HepG2 (cell line): Measurements from ENCODE around the gene DLAT. TPM values are rescaled to one million over a fixed set of nuclear protein-coding genes. Genes with fewer than 3 reads are reported as not detected.

Experiments
- BORCS8-MEF2B ChIP-seq: sonication (generic); formaldehyde crosslinking; IDR thresholded peaks from 2 replicates; pipeline ENCODE4 v1.8.0; 2022; ENCODE audit warnings: mild to moderate bottlenecking, missing genetic modification reagents
- CCDC6 ChIP-seq: sonication (generic); formaldehyde crosslinking; IDR thresholded peaks from 2 replicates; pipeline ENCODE4 v1.8.1; 2022; ENCODE audit warnings: mild to moderate bottlenecking, missing genetic modification reagents, moderate library complexity
- ELF4 ChIP-seq: sonication (generic); formaldehyde crosslinking; IDR thresholded peaks from 2 replicates; pipeline ENCODE4 v1.5.0; 2020; ENCODE audit warnings: missing genetic modification reagents, mild to moderate bottlenecking, moderate library complexity, borderline replicate concordance
- FOXA1 ChIP-seq, 2 experiments: fragments of 450-650 bp in 1 of 2; sonication (generic) in 1 of 2; formaldehyde crosslinking in 1 of 2; IDR thresholded peaks; 2 replicates each; pipeline versions ENCODE4 v1.4.0 to v1.6.1; 2016 to 2020; ENCODE audit warnings: missing genetic modification reagents in 1 of 2
- HNRNPUL1 ChIP-seq: fragments of 200-400 bp; formaldehyde crosslinking; IDR thresholded peaks from 2 replicates; pipeline ENCODE4 v1.6.1; 2017; ENCODE audit warnings: low read depth, mild to moderate bottlenecking, low read length, moderate library complexity
- KDM2A ChIP-seq: sonication (generic); formaldehyde crosslinking; IDR thresholded peaks from 2 replicates; pipeline ENCODE4 v1.4.0; 2020; ENCODE audit warnings: low read depth, missing genetic modification reagents, borderline replicate concordance
- LCORL ChIP-seq, 2 experiments: fragments of 450-650 bp in 1 of 2; sonication (generic) in 1 of 2; formaldehyde crosslinking in 1 of 2; IDR thresholded peaks; 2 replicates each; pipeline versions ENCODE4 v1.5.0 to v1.6.1; 2017 to 2020; ENCODE audit warnings: antibody characterized with exemption in 1 of 2, missing genetic modification reagents in 1 of 2
- MTF2 ChIP-seq: sonication (generic); formaldehyde crosslinking; IDR thresholded peaks from 2 replicates; pipeline ENCODE4 v1.5.0; 2020; ENCODE audit warnings: missing genetic modification reagents, borderline replicate concordance
- RFXAP ChIP-seq: sonication (generic); formaldehyde crosslinking; IDR thresholded peaks from 2 replicates; pipeline ENCODE4 v1.4.0; 2020; ENCODE audit warnings: missing genetic modification reagents, borderline replicate concordance
- SATB2 ChIP-seq: sonication (generic); formaldehyde crosslinking; IDR thresholded peaks from 2 replicates; pipeline ENCODE4 v1.5.0; 2020; ENCODE audit warnings: missing genetic modification reagents
- ZBTB3 ChIP-seq: sonication (generic); formaldehyde crosslinking; IDR thresholded peaks from 2 replicates; pipeline ENCODE4 v1.4.0; 2020; ENCODE audit warnings: low read depth, mild to moderate bottlenecking, moderate library complexity, missing genetic modification reagents, borderline replicate concordance
- ZNF136 ChIP-seq: sonication (generic); formaldehyde crosslinking; IDR thresholded peaks from 2 replicates; pipeline ENCODE4 v1.8.1; 2022; ENCODE audit warnings: low read depth, mild to moderate bottlenecking, moderate library complexity, missing genetic modification reagents
- ZNF180 ChIP-seq: sonication (generic); formaldehyde crosslinking; IDR thresholded peaks from 2 replicates; pipeline ENCODE4 v1.4.0; 2020; ENCODE audit warnings: low read depth, missing genetic modification reagents, borderline replicate concordance
- ZNF224 ChIP-seq: sonication (generic); formaldehyde crosslinking; IDR thresholded peaks from 2 replicates; pipeline ENCODE4 v1.5.0; 2020; ENCODE audit warnings: mild to moderate bottlenecking, missing genetic modification reagents
- ZNF263 ChIP-seq: sonication (generic); formaldehyde crosslinking; IDR thresholded peaks from 2 replicates; pipeline ENCODE4 v1.4.0; 2020; ENCODE audit warnings: missing genetic modification reagents
- ZNF431 ChIP-seq: sonication (generic); formaldehyde crosslinking; IDR thresholded peaks from 2 replicates; pipeline ENCODE4 v1.9.0; 2022; ENCODE audit warnings: missing genetic modification reagents, low read depth, mild to moderate bottlenecking, borderline replicate concordance
- ZNF468 ChIP-seq: sonication (generic); formaldehyde crosslinking; IDR thresholded peaks from 2 replicates; pipeline ENCODE4 v1.8.0; 2022; ENCODE audit warnings: mild to moderate bottlenecking, moderate library complexity, missing genetic modification reagents
- ZNF562 ChIP-seq: sonication (generic); formaldehyde crosslinking; IDR thresholded peaks from 2 replicates; pipeline ENCODE4 v1.8.0; 2022; ENCODE audit warnings: missing genetic modification reagents, borderline replicate concordance
- ZNF616 ChIP-seq: sonication (generic); formaldehyde crosslinking; IDR thresholded peaks from 2 replicates; pipeline ENCODE4 v1.5.0; 2020; ENCODE audit warnings: low read depth, mild to moderate bottlenecking, missing genetic modification reagents
- ZNF766 ChIP-seq: sonication (generic); formaldehyde crosslinking; IDR thresholded peaks from 2 replicates; pipeline ENCODE4 v1.5.0; 2020; ENCODE audit warnings: missing genetic modification reagents, borderline replicate concordance
- ZNF776 ChIP-seq: sonication (generic); formaldehyde crosslinking; IDR thresholded peaks from 2 replicates; pipeline ENCODE4 v1.4.0; 2020; ENCODE audit warnings: mild to moderate bottlenecking, missing genetic modification reagents
- ZSCAN25 ChIP-seq: sonication (generic); formaldehyde crosslinking; IDR thresholded peaks from 2 replicates; pipeline ENCODE4 v1.8.0; 2022; ENCODE audit warnings: mild to moderate bottlenecking, missing genetic modification reagents
- polyA plus RNA-seq, 8 experiments: library from polyadenylated mRNA; depleted of rRNA in 3 of 8; stranded (reverse) in 7 of 8; unstranded in 1 of 8; fragments of >200 nt; fragmentation: Illumina TruSeq in 4 of 8; extraction: Trizol in 4 of 8; gene quantifications; 2 replicates each; pipeline versions ENCODE4 v1.2.1 to v1.2.3, GENCODE V29; 2011 to 2016; ENCODE audit warnings: low read depth in 4 of 8, missing spikeins in 1 of 8, mixed read lengths in 1 of 8; ENCODE audit not compliant: insufficient read depth in 1 of 8
- total RNA-seq, 5 experiments: library from RNA; depleted of rRNA; stranded (reverse); fragments of >200 nt; fragmentation: Illumina TruSeq; extraction: Trizol; gene quantifications; 2 replicates each; pipeline ENCODE4 v1.2.3, GENCODE V29; 2016; ENCODE audit warnings: low read depth in 1 of 5
- TF ChIP-seq, protein P1 (sequence below): fragments of 450-650 bp; IDR thresholded peaks from 2 replicates; pipeline ENCODE4 v1.6.1; 2017; ENCODE audit warnings: mild to moderate bottlenecking
- TF ChIP-seq, protein P2 (sequence below): sonication (generic); formaldehyde crosslinking; IDR thresholded peaks from 2 replicates; pipeline ENCODE4 v1.5.1; 2020; ENCODE audit warnings: missing genetic modification reagents, mild to moderate bottlenecking, borderline replicate concordance

Gene DLAT
- total and polyA plus RNA-seq, 2 of the 13 experiments (the other 11 are each of a cell fraction or from before 2014, with no cell fraction given) = 26.4 to 62.2 TPM

DNA sequence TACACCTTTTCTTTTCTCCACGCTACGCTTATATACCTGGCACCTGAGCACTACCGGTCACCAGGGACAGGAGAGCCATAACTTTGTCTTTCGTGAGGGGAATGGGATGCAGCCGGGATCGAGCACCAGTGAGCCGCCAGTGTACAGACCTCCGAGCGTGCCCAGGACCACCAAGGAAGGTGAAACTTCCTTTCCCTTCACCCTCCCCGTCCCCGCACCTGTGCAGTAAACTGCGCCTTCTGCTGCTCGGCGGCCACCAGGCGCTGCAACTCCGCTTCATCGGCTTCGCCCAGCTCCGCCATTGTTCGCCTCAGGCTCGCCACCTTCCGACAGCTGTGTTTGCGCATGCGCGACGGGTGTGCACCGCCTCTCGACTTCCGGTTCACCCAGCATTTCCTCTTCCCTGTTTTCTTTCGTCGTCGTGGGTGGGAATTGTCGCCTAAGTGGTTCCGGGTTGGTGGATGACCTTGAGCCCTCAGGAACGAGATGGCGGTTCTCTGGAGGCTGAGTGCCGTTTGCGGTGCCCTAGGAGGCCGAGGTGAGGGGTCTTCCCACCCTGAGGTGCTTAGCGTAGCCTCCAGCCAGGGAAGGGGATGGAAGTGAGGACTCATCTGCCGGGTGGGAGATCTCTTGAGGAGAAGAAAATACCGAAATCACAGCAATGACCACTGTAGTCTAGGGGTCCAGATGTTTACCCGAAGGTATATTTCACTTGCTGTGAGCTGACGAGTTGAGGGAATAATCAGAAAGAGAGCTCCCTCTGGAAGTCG, 61.4 kb downstream of the DLAT start, which contains the start of the genes SDHD and TIMM8B (continued):
- TF ChIP-seq BORCS8-MEF2B (CRISPR knock-in tag) = 0 out of 2 replicates have a peak, but pooled peaks have one; percentile 63
- peak; percentile 62; the same call in 1 of the 2 replicates for TF ChIP-seq ZNF616 (CRISPR knock-in tag)
- peak; percentile 48; the same call in 1 of the 2 replicates for TF ChIP-seq ZSCAN25
- peak; percentile 98 for TF ChIP-seq KDM2A
- no peak for TF ChIP-seq ZNF431
- no peak for TF ChIP-seq ZNF180 (CRISPR knock-in tag)
- peak; percentile 63; the same call in 1 of the 2 replicates for TF ChIP-seq ZNF224 (CRISPR knock-in tag)
- no peak for TF ChIP-seq MTF2 (CRISPR knock-in tag)
- TF ChIP-seq ZNF136 (CRISPR knock-in tag) = peak; percentile 66; the same call in 1 of the 2 replicates
- TF ChIP-seq ZNF776 = peak; percentile 54; the same call in 1 of the 2 replicates
- no peak for TF ChIP-seq LCORL (IDR thresholded peaks at IDR 0.05)
- 0 out of 2 replicates have a peak, but pooled peaks have one; percentile 44 for TF ChIP-seq LCORL (CRISPR knock-in tag; IDR thresholded peaks at IDR 0.05)
- TF ChIP-seq ZNF468 (CRISPR knock-in tag) = 0 out of 2 replicates have a peak, but pooled peaks have one; percentile 46
- TF ChIP-seq HNRNPUL1 = no peak
- no peak for TF ChIP-seq FOXA1 (IDR thresholded peaks at IDR 0.05)
- peak; percentile 74; the same call in 1 of the 2 replicates for TF ChIP-seq FOXA1 (CRISPR knock-in tag; IDR thresholded peaks at IDR 0.05)
- 0 out of 2 replicates have a peak, but pooled peaks have one; percentile 39 for TF ChIP-seq ZNF766 (CRISPR knock-in tag)
- TF ChIP-seq, protein P1, sequence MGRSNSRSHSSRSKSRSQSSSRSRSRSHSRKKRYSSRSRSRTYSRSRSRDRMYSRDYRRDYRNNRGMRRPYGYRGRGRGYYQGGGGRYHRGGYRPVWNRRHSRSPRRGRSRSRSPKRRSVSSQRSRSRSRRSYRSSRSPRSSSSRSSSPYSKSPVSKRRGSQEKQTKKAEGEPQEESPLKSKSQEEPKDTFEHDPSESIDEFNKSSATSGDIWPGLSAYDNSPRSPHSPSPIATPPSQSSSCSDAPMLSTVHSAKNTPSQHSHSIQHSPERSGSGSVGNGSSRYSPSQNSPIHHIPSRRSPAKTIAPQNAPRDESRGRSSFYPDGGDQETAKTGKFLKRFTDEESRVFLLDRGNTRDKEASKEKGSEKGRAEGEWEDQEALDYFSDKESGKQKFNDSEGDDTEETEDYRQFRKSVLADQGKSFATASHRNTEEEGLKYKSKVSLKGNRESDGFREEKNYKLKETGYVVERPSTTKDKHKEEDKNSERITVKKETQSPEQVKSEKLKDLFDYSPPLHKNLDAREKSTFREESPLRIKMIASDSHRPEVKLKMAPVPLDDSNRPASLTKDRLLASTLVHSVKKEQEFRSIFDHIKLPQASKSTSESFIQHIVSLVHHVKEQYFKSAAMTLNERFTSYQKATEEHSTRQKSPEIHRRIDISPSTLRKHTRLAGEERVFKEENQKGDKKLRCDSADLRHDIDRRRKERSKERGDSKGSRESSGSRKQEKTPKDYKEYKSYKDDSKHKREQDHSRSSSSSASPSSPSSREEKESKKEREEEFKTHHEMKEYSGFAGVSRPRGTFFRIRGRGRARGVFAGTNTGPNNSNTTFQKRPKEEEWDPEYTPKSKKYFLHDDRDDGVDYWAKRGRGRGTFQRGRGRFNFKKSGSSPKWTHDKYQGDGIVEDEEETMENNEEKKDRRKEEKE = no peak
- peak; percentile 59; the same call in 1 of the 2 replicates for TF ChIP-seq ZNF562 (CRISPR knock-in tag)
- TF ChIP-seq ZNF263 (CRISPR knock-in tag) = no peak
- peak; percentile 56; the same call in 1 of the 2 replicates for TF ChIP-seq CCDC6
- TF ChIP-seq, protein P2, sequence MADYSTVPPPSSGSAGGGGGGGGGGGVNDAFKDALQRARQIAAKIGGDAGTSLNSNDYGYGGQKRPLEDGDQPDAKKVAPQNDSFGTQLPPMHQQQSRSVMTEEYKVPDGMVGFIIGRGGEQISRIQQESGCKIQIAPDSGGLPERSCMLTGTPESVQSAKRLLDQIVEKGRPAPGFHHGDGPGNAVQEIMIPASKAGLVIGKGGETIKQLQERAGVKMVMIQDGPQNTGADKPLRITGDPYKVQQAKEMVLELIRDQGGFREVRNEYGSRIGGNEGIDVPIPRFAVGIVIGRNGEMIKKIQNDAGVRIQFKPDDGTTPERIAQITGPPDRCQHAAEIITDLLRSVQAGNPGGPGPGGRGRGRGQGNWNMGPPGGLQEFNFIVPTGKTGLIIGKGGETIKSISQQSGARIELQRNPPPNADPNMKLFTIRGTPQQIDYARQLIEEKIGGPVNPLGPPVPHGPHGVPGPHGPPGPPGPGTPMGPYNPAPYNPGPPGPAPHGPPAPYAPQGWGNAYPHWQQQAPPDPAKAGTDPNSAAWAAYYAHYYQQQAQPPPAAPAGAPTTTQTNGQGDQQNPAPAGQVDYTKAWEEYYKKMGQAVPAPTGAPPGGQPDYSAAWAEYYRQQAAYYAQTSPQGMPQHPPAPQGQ = peak; percentile 88; the same call in 1 of the 2 replicates
- TF ChIP-seq ELF4 = peak; percentile 93; the same call in 1 of the 2 replicates
- TF ChIP-seq ZBTB3 (CRISPR knock-in tag) = no peak; the same call in 1 of the 2 replicates
- no peak for TF ChIP-seq SATB2
- no peak for TF ChIP-seq RFXAP (CRISPR knock-in tag)
